ENCODE measurements around the gene MRAS. TPM values are rescaled to one million over a fixed set of nuclear protein-coding genes. Genes with fewer than 3 reads are reported as not detected.
A peak's percentile ranks its signal among the peaks of the same experiment; 100 is the strongest.
"Not testable (repeated sequence)": the region's sequence is repeated elsewhere in the genome, so short reads cannot be mapped to it uniquely, and the experiment has no call there.

The MRAS gene
- total and polyA plus RNA-seq, 9 donors = 44.0 to 71.8 (median 59.7) TPM

GRCh38 chr3:138412821-138413551 is 64.6 kb downstream of the MRAS start:
- Histone ChIP-seq H3K36me3 (ENCODE audit: control insufficient read depth, insufficient read depth, low read length) (no peaks in the 10 kb centered on the region), H3K4me3 (ENCODE audit: low read length) (no peak overlapping the region), H3K9me3 (replicated peaks; ENCODE audit: control insufficient read depth, low read depth, low read length) (no peaks in the 10 kb centered on the region), H3K27me3 (ENCODE audit: control insufficient read depth, insufficient read depth, low read length) (no peaks in the 10 kb centered on the region), H3K4me1 (ENCODE audit: control insufficient read depth, insufficient read depth, low read length) (peaks cover 5% of the 10 kb centered on the region), H3K27ac (ENCODE audit: low read length) (no peak overlapping the region)
- 57% methylated on average over 3 of the region's 9 CpGs for WGBS (ENCODE audit: insufficient coverage)
- DNase-seq = peak; percentile 42

- H3K9me3 ChIP-seq (replicated peaks; ENCODE audit: control insufficient read depth, low read depth, low read length); DNase-seq; H3K4me3 ChIP-seq (ENCODE audit: low read length); H3K27ac ChIP-seq (ENCODE audit: low read length); H3K36me3 ChIP-seq (ENCODE audit: control insufficient read depth, insufficient read depth, low read length); H3K27me3 ChIP-seq (ENCODE audit: control insufficient read depth, insufficient read depth, low read length): not testable (repeated sequence)
- H3K4me1 ChIP-seq (ENCODE audit: control insufficient read depth, insufficient read depth, low read length) = peaks cover 16% of the 10 kb centered on the region
- WGBS (ENCODE audit: insufficient coverage) = no CpG with 5 or more reads among the region's 4 CpGs
Measured at GRCh38 chr3:138416236-138416635, 67.9 kb downstream of the MRAS start.

GRCh38 chr3:138417559-138417982 is 69.2 kb downstream of the MRAS start:
- peak; percentile 88 for DNase-seq
- H3K9me3 ChIP-seq (replicated peaks; ENCODE audit: control insufficient read depth, low read depth, low read length) = no peaks in the 10 kb centered on the region
- no peaks in the 10 kb centered on the region for H3K27me3 ChIP-seq (ENCODE audit: control insufficient read depth, insufficient read depth, low read length)
- H3K4me1 ChIP-seq (ENCODE audit: control insufficient read depth, insufficient read depth, low read length) = peaks cover 16% of the 10 kb centered on the region
- H3K4me3 ChIP-seq (ENCODE audit: low read length) = no peak overlapping the region
- H3K36me3 ChIP-seq (ENCODE audit: control insufficient read depth, insufficient read depth, low read length) = no peaks in the 10 kb centered on the region
- H3K27ac ChIP-seq (ENCODE audit: low read length) = no peak overlapping the region
- WGBS (ENCODE audit: insufficient coverage) = 17% methylated on average over 5 of the region's 7 CpGs

GRCh38 chr3:138418601-138419206 is 70.3 kb downstream of the MRAS start:
- peak overlapping the region; percentile 37 for H3K27ac ChIP-seq (ENCODE audit: low read length)
- H3K9me3 ChIP-seq (replicated peaks; ENCODE audit: control insufficient read depth, low read depth, low read length) = no peaks in the 10 kb centered on the region
- H3K4me1 ChIP-seq (ENCODE audit: control insufficient read depth, insufficient read depth, low read length) = peaks cover 16% of the 10 kb centered on the region
- no peak overlapping the region for H3K4me3 ChIP-seq (ENCODE audit: low read length)
- H3K27me3 ChIP-seq (ENCODE audit: control insufficient read depth, insufficient read depth, low read length) = no peaks in the 10 kb centered on the region
- DNase-seq = peak; percentile 72
- WGBS (ENCODE audit: insufficient coverage) = no CpG with 5 or more reads among the region's 5 CpGs
- no peaks in the 10 kb centered on the region for H3K36me3 ChIP-seq (ENCODE audit: control insufficient read depth, insufficient read depth, low read length)

- H3K36me3 ChIP-seq (ENCODE audit: control insufficient read depth, insufficient read depth, low read length) = no peaks in the 10 kb centered on the region
- H3K27ac ChIP-seq (ENCODE audit: low read length) = no peak overlapping the region
- no peak overlapping the region for H3K4me3 ChIP-seq (ENCODE audit: low read length)
- DNase-seq = no peak
- H3K27me3 ChIP-seq (ENCODE audit: control insufficient read depth, insufficient read depth, low read length) = no peaks in the 10 kb centered on the region
- H3K9me3 ChIP-seq (replicated peaks; ENCODE audit: control insufficient read depth, low read depth, low read length) = no peaks in the 10 kb centered on the region
- H3K4me1 ChIP-seq (ENCODE audit: control insufficient read depth, insufficient read depth, low read length) = peaks cover 8% of the 10 kb centered on the region
- WGBS (ENCODE audit: insufficient coverage) = no CpG with 5 or more reads among the region's 1 CpG
Measured at GRCh38 chr3:138423316-138423715, 74.9 kb downstream of the MRAS start.

GRCh38 chr3:138424323-138424722 is 75.9 kb downstream of the MRAS start:
- H3K36me3 ChIP-seq (ENCODE audit: control insufficient read depth, insufficient read depth, low read length) = no peaks in the 10 kb centered on the region
- H3K4me3 ChIP-seq (ENCODE audit: low read length) = no peak overlapping the region
- H3K4me1 ChIP-seq (ENCODE audit: control insufficient read depth, insufficient read depth, low read length) = no peaks in the 10 kb centered on the region
- no peak overlapping the region for H3K27ac ChIP-seq (ENCODE audit: low read length)
- DNase-seq = no peak
- peaks cover under 1% of the 10 kb centered on the region for H3K27me3 ChIP-seq (ENCODE audit: control insufficient read depth, insufficient read depth, low read length)
- 86% methylated on average over 1 of the region's 2 CpGs for WGBS (ENCODE audit: insufficient coverage)
- H3K9me3 ChIP-seq (replicated peaks; ENCODE audit: control insufficient read depth, low read depth, low read length) = no peaks in the 10 kb centered on the region

GRCh38 chr3:138426211-138426610 is 77.8 kb downstream of the MRAS start:
- DNase-seq = peak; percentile 35
- Histone ChIP-seq H3K4me1 (ENCODE audit: control insufficient read depth, insufficient read depth, low read length) (no peaks in the 10 kb centered on the region), H3K4me3 (ENCODE audit: low read length) (no peak overlapping the region), H3K27ac (ENCODE audit: low read length) (no peak overlapping the region), H3K36me3 (ENCODE audit: control insufficient read depth, insufficient read depth, low read length) (no peaks in the 10 kb centered on the region), H3K9me3 (replicated peaks; ENCODE audit: control insufficient read depth, low read depth, low read length) (no peaks in the 10 kb centered on the region), H3K27me3 (ENCODE audit: control insufficient read depth, insufficient read depth, low read length) (peaks cover 4% of the 10 kb centered on the region)
- WGBS (ENCODE audit: insufficient coverage) = no CpG with 5 or more reads among the region's 3 CpGs

- not testable (repeated sequence) for H3K27me3 ChIP-seq (ENCODE audit: control insufficient read depth, insufficient read depth, low read length); H3K27ac ChIP-seq (ENCODE audit: low read length); H3K4me3 ChIP-seq (ENCODE audit: low read length); H3K9me3 ChIP-seq (replicated peaks; ENCODE audit: control insufficient read depth, low read depth, low read length); H3K4me1 ChIP-seq (ENCODE audit: control insufficient read depth, insufficient read depth, low read length); H3K36me3 ChIP-seq (ENCODE audit: control insufficient read depth, insufficient read depth, low read length); DNase-seq
- WGBS (ENCODE audit: insufficient coverage) = 88% methylated on average over 1 of the region's 4 CpGs
Measured at GRCh38 chr3:138426754-138427153, 78.4 kb downstream of the MRAS start.

- Histone ChIP-seq H3K9me3 (replicated peaks; ENCODE audit: control insufficient read depth, low read depth, low read length) (no peaks in the 10 kb centered on the region), H3K4me1 (ENCODE audit: control insufficient read depth, insufficient read depth, low read length) (peaks cover 5% of the 10 kb centered on the region), H3K4me3 (ENCODE audit: low read length) (no peak overlapping the region), H3K27me3 (ENCODE audit: control insufficient read depth, insufficient read depth, low read length) (peaks cover 26% of the 10 kb centered on the region), H3K36me3 (ENCODE audit: control insufficient read depth, insufficient read depth, low read length) (no peaks in the 10 kb centered on the region), H3K27ac (ENCODE audit: low read length) (no peak overlapping the region)
- WGBS (ENCODE audit: insufficient coverage) = 86% methylated on average over 3 of the region's 3 CpGs
- no peak for DNase-seq
Measured at GRCh38 chr3:138429665-138430064, 81.3 kb downstream of the MRAS start.

GRCh38 chr3:138432576-138433240 is 84.3 kb downstream of the MRAS start:
- H3K27me3 ChIP-seq (ENCODE audit: control insufficient read depth, insufficient read depth, low read length) = peaks cover 52% of the 10 kb centered on the region
- WGBS (ENCODE audit: insufficient coverage) = 90% methylated on average over 2 of the region's 4 CpGs
- H3K4me3 ChIP-seq (ENCODE audit: low read length) = no peak overlapping the region

More at GRCh38 chr3:138432576-138433240, 84.3 kb downstream of the MRAS start:
- H3K9me3 ChIP-seq (replicated peaks; ENCODE audit: control insufficient read depth, low read depth, low read length) = no peaks in the 10 kb centered on the region
- DNase-seq = no peak
- peaks cover 6% of the 10 kb centered on the region for H3K36me3 ChIP-seq (ENCODE audit: control insufficient read depth, insufficient read depth, low read length)
- H3K27ac ChIP-seq (ENCODE audit: low read length) = no peak overlapping the region
- H3K4me1 ChIP-seq (ENCODE audit: control insufficient read depth, insufficient read depth, low read length) = peaks cover 18% of the 10 kb centered on the region

Measured in muscle of leg (tissue), 11 donors.